Neural progenitor cell (in vitro differentiated cells): ENCODE measurements around the gene SLC47A1.

Experiments used
- CTCF ChIP-seq: fragments of 200-600 bp; sonication (generic); IDR thresholded peaks from 2 replicates; pipeline ENCODE4 v1.5.1; 2017; ENCODE audit warnings: antibody characterized with exemption, mild to moderate bottlenecking
- EZH2phosphoT487 ChIP-seq: fragments of 200-600 bp; sonication (generic); IDR thresholded peaks from 2 replicates; pipeline ENCODE4 v1.6.1; 2017; ENCODE audit warnings: antibody characterized with exemption

GRCh38 chr17:19507775-19508576 is 25.7 kb upstream of the SLC47A1 start:
- TF ChIP-seq CTCF (no peak), EZH2phosphoT487 (no peak)
